ENCODE measurements around the gene B3GNT7.

DNA sequence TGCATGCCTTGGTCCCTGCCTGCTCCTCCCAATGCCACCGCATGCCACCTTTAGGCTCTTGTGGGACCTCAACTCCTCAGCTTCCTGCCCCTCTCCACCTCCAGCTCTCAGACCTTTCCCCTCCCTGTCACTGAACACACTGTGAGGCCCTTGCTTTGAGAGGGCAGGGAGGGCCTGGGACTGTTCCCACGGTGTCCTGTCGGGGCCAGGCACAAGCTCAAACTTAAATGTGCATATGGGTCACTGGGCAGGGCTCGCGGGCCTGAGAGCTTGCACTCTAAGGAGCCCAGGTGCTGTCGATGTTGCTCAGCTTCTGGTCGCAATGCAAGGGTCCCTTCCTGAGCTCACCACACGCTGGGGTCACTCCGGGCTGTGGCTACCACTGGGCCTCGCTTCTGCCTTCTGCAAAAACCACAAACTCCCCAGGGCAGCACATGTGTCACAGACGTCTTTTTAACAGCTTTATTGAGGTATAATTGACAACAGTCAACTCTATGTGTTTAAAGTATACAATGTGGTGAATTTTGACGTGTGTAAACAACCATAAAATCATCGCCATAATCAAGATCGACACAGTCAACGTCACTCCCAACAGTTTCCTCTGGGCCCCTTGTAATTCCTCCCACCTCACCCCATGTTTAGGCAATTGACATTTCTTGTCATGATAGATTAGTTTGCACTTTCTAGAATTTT, 11.9 kb upstream of the B3GNT7 start:
- TF ChIP-seq POLR2AphosphoS5 (IDR thresholded peaks at IDR 0.05) (no peak), EP300 (conservative IDR thresholded peaks at IDR 0.05; ENCODE audit: poor library complexity, severe bottlenecking) (no peak)
- TF ChIP-seq, protein P1, sequence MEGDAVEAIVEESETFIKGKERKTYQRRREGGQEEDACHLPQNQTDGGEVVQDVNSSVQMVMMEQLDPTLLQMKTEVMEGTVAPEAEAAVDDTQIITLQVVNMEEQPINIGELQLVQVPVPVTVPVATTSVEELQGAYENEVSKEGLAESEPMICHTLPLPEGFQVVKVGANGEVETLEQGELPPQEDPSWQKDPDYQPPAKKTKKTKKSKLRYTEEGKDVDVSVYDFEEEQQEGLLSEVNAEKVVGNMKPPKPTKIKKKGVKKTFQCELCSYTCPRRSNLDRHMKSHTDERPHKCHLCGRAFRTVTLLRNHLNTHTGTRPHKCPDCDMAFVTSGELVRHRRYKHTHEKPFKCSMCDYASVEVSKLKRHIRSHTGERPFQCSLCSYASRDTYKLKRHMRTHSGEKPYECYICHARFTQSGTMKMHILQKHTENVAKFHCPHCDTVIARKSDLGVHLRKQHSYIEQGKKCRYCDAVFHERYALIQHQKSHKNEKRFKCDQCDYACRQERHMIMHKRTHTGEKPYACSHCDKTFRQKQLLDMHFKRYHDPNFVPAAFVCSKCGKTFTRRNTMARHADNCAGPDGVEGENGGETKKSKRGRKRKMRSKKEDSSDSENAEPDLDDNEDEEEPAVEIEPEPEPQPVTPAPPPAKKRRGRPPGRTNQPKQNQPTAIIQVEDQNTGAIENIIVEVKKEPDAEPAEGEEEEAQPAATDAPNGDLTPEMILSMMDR (IDR thresholded peaks at IDR 0.05; ENCODE audit: poor library complexity, severe bottlenecking), result no peak
